Measurements from ENCODE around the gene FBXL19.
"Not testable (repeated sequence)": the region's sequence is repeated elsewhere in the genome, so short reads cannot be mapped to it uniquely, and the experiment has no call there.

FBXL19 gene

DNA sequence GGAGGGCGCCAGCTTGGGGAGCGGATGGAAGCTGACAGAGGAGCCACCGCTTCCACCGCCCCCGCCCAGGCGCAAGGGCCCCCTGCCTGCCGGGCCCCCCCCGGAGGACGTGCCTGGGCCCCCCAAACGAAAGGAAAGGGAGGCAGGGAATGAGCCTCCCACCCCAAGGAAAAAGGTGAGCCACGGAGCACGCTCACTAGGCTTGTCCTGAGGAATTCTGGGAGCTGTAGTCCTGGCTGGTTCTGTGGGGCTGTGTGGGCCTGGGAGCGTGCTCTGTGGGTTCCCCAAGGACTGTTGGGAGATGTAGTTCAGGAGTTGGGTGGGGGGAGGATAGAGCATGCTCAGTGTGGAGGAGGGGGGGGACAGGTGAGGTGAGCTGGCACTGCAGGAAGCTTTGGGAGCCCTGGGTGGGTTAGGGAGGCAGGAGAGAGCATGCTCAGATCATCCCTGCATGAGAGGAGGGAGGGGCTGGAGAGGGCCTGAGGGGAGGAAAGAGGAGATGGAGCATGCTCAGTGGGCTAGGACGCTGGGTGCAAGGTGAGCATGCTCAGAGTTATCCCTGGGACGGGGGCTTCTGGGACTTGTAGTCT, 4.5 kb downstream of the FBXL19 start:
- Histone ChIP-seq H4K20me1 (peaks cover 0 to 78% (median 52%) of the 10 kb centered on the region in 11 experiments; a peak in 18 of 22 replicates), H3K9me3 (replicated peaks in 1 of 11) (no peaks in the 10 kb centered on the region), H3K4me1 (peaks cover 28 to 38% (median 34%) of the 10 kb centered on the region in 10 experiments), H3K27me3 (no peaks in the 10 kb centered on the region), H3K27ac (peak overlapping the region in 8 of 11 experiments; percentile 85 to 96 (median 90); a peak in 16 of 22 replicates), H3K4me2 (peak overlapping the region in 9 of 11 experiments; percentile 92 to 98 (median 98); a peak in 17 of 22 replicates), H3K9ac (peak overlapping the region in 9 of 11 experiments; percentile 86 to 97 (median 92); a peak in 16 of 22 replicates), H3K36me3 (peaks cover 54 to 77% (median 68%) of the 10 kb centered on the region in 11 experiments), H3K4me3 (peak overlapping the region in 3 of 10 experiments; percentile 78 to 92 (median 84); a peak in 2 of 20 replicates)
- TF ChIP-seq Cebpa-rat (IDR thresholded peaks at IDR 0.05) = no peak

DNA sequence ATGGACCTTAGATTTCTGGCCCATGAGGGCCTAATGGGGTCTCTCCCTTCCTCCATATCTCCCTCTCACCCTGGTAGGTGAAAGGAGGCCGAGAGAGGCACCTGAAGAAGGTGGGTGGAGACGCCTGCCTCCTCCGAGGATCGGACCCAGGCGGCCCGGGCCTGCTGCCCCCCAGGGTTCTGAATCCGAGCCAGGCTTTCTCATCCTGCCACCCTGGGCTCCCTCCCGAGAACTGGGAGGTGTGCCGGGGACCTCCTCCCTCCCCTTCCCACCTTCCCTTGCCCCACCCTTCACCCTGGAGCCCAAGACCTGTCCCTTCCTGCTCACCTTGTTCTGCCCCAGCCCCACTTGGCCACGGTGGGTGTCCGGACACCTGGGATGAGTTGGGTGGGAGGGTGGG, 5.0 kb downstream of the FBXL19 start:
- peaks cover 0 to 78% (median 53%) of the 10 kb centered on the region in 11 experiments; a peak in 18 of 22 replicates for H4K20me1 ChIP-seq
- peaks cover 29 to 39% (median 36%) of the 10 kb centered on the region in 10 experiments for H3K4me1 ChIP-seq
- no peaks in the 10 kb centered on the region for H3K27me3 ChIP-seq
- H3K9ac ChIP-seq = peak overlapping the region in 1 of 11 experiments; percentile 97; a peak in 1 of 22 replicates
- H3K4me2 ChIP-seq = 0 out of 22 replicates have a peak overlapping the region, but pooled peaks of 1 of the 11 experiments have one; percentile 92
- no peaks in the 10 kb centered on the region for H3K9me3 ChIP-seq (replicated peaks in 1 of 11)
- no peak for TF ChIP-seq Cebpa-rat (IDR thresholded peaks at IDR 0.05)
- H3K27ac ChIP-seq = peak overlapping the region in 4 of 11 experiments; percentile 18 to 88 (median 65); a peak in 2 of 22 replicates
- peaks cover 59 to 82% (median 73%) of the 10 kb centered on the region in 11 experiments for H3K36me3 ChIP-seq
- H3K4me3 ChIP-seq = no peak overlapping the region

DNA sequence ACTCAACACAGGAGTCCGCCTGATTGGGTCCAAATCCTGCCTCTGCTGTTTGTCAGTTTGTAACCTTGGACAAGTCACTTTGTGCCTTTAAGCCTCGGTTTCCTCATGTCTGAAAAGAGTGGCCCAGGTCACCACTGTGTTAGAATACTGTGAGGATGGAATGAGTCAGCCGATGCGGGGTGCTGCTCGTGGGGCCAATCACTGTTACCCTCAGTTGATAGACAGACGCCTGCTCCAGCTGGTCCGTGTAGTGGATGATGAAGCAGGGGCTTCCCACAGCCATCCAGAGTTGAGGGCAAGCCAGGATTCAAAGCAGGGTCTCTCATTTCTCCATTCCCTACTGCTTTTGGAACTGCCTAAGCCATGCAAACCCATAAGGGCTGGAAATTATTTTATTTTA, 5.8 kb downstream of the FBXL19 start:
- H3K4me1 ChIP-seq = peaks cover 36 to 47% (median 42%) of the 10 kb centered on the region in 10 experiments
- no peaks in the 10 kb centered on the region for H3K9me3 ChIP-seq (replicated peaks in 1 of 11)
- H3K36me3 ChIP-seq = peaks cover 66 to 89% (median 80%) of the 10 kb centered on the region in 11 experiments
- peaks cover 0 to 78% (median 53%) of the 10 kb centered on the region in 11 experiments; a peak in 18 of 22 replicates for H4K20me1 ChIP-seq
- no peak overlapping the region for H3K4me3 ChIP-seq
- peak overlapping the region in 5 of 11 experiments; percentile 9 to 44 (median 26); a peak in 7 of 22 replicates for H3K9ac ChIP-seq
- H3K27ac ChIP-seq = peak overlapping the region in 3 of 11 experiments; percentile 13 to 33 (median 17); a peak in 2 of 22 replicates
- H3K27me3 ChIP-seq = no peaks in the 10 kb centered on the region
- TF ChIP-seq Cebpa-rat (IDR thresholded peaks at IDR 0.05) = no peak
- no peak overlapping the region for H3K4me2 ChIP-seq

DNA sequence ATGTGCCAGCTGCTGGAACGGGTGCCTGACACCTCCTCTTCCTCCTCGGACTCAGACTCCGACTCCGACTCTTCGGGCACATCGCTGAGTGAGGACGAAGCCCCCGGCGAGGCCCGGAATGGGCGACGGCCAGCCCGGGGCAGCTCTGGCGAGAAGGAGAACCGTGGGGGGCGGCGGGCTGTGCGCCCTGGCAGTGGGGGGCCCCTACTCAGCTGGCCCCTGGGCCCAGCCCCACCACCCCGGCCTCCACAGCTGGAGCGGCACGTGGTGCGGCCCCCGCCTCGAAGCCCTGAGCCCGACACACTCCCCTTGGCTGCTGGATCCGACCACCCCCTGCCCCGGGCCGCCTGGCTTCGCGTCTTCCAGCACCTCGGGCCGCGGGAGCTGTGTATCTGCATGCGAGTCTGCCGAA, 6.8 kb downstream of the FBXL19 start:
- no peak for TF ChIP-seq Cebpa-rat (IDR thresholded peaks at IDR 0.05)
- Histone ChIP-seq H3K4me2 (no peak overlapping the region), H3K4me3 (no peak overlapping the region), H3K9ac (peak overlapping the region in 4 of 11 experiments; percentile 2 to 33 (median 16); a peak in 2 of 22 replicates), H4K20me1 (peaks cover 0 to 78% (median 53%) of the 10 kb centered on the region in 11 experiments; a peak in 18 of 22 replicates), H3K9me3 (replicated peaks in 1 of 11) (no peaks in the 10 kb centered on the region), H3K4me1 (peaks cover 40 to 50% (median 45%) of the 10 kb centered on the region in 10 experiments), H3K27ac (peak overlapping the region in 1 of 11 experiments; percentile 33; a peak in 1 of 22 replicates), H3K36me3 (peaks cover 71 to 97% (median 87%) of the 10 kb centered on the region in 11 experiments), H3K27me3 (no peaks in the 10 kb centered on the region)

DNA sequence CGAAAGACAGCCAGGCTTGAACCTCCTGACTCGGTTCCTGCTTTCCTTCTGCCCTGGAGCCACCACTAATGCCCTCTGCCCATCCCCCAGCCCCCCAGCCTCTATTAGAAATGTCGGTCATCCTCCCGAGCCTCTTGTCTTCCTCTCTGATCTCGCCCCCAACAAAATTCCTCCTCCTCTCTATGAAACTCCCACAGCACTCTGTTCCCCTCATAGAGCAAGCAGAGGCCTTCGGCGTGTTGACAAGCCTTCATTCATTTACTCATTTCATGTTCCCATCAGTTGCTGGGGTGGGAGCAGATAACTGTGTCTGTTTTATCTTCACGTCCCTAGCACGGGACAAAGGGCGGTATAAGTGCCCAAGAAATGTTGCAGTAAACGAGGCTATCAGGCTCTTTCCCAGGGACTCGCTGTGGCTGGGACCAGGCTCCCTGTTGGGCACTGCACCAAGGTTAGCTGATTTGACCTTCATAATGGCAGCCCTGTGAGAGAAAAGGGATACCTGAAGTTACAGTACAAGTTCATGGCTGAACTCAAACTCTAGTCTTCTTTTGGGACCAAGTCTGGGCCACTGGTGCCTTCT, 7.8 kb downstream of the FBXL19 start:
- Histone ChIP-seq H4K20me1 (peaks cover 0 to 78% (median 53%) of the 10 kb centered on the region in 11 experiments; a peak in 16 of 22 replicates), H3K27me3 (no peaks in the 10 kb centered on the region), H3K4me1 (peaks cover 40 to 50% (median 45%) of the 10 kb centered on the region in 10 experiments), H3K4me3 (no peak overlapping the region), H3K4me2 (no peak overlapping the region), H3K9me3 (replicated peaks in 1 of 11) (no peaks in the 10 kb centered on the region), H3K27ac (0 out of 22 replicates have a peak overlapping the region, but pooled peaks of 1 of the 11 experiments have one; percentile 25), H3K9ac (peak overlapping the region in 4 of 11 experiments; percentile 2 to 23 (median 9); a peak in 2 of 22 replicates), H3K36me3 (peaks cover 75 to 97% (median 89%) of the 10 kb centered on the region in 11 experiments)
- no peak for TF ChIP-seq Cebpa-rat (IDR thresholded peaks at IDR 0.05)

DNA sequence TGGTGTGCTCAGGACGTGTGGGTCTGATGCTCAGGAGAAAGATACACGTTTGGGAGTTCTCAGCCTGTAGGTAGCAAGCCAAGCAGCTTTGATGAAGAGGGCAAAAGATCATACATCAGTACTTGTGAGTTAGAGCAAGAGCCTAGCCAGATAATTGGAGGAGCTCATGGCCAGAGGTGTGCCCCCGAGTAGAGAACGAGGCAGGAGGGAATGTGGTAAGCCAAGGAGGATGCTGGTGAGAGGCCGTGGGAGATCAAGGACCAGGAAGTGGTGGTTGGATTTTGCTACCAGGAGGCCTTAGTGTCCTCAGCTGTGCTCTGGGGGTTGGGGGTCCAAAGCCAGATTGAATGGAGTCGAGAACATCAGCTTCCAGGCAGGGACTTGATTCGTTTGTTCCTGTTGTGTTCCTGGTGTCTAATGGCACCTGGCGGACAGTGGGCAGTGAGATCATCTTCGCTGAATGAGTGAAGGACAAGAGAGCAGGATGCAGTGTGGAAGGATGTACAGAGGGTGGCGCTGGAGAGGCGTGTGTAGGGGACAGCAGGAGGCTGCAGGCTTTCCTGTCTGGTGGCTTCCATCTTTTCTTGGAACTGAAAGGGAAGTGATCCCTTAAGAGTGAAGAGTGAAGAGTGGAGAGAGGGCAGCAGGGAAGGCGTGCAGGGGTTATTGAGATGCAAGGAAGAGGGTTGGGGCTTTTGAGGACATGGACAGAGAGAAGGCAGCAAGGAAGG, 11.6 kb downstream of the FBXL19 start:
- Histone ChIP-seq H3K9ac (peak overlapping the region; percentile 9 to 65 (median 29); a peak in 17 of 22 replicates), H3K9me3 (replicated peaks in 1 of 11) (no peaks in the 10 kb centered on the region), H3K4me3 (no peak overlapping the region; a peak in 1 of 20 replicates), H3K27me3 (no peaks in the 10 kb centered on the region), H3K4me2 (peak overlapping the region; percentile 51 to 92 (median 74)), H3K4me1 (peaks cover 59 to 68% (median 65%) of the 10 kb centered on the region in 10 experiments), H3K27ac (peak overlapping the region in 10 of 11 experiments; percentile 34 to 62 (median 44); a peak in 19 of 22 replicates), H4K20me1 (peaks cover 0 to 63% (median 26%) of the 10 kb centered on the region in 11 experiments; a peak in 15 of 22 replicates), H3K36me3 (peaks cover 46 to 86% (median 67%) of the 10 kb centered on the region in 11 experiments)
- TF ChIP-seq Cebpa-rat (IDR thresholded peaks at IDR 0.05) = no peak

DNA sequence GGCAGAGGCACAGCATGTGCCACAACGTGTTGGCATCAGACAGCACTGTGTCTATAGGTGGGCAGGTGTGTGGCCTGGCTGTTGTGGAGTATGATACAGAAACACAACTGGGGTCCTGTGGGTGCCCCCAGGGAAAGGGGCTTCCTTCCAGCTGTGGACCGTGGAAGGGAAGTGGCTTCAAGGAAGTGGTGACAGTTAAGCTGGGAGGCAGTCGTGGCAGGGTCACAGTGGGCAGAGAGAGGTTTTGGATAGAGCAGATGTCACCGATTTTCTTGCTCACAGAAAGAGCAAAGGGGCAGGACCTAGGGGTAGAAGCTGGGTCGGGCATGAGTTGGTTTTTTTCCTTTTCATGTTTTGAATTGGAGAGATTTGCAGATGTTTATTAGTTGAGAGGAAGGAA, 14.3 kb downstream of the FBXL19 start:
- H3K27ac ChIP-seq = peak overlapping the region; percentile 42 to 91 (median 83); a peak in 21 of 22 replicates

DNA sequence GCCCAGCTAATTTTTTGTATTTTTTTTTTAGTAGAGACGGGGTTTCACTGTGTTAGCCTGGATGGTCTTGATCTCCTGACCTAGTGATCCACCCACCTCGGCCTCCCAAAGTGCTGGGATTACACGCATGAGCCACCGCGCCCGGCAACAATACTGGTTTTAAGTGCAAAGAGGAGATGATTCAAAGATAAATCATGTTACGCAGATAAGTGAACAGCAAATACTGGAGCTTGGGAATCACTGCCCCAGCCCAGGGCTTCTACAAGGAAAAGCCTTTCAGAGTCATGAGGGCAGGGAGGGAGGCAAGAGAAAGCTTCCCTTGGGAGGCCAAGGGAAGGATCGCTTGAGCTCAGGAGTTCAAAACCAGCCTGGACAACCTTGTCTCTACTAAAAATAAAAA, 16.2 kb downstream of the FBXL19 start:
- H3K9ac ChIP-seq = peak overlapping the region; percentile 5 to 81 (median 67); a peak in 16 of 22 replicates
- H3K27ac ChIP-seq = peak overlapping the region in 10 of 11 experiments; percentile 51 to 91 (median 84); a peak in 19 of 22 replicates
- H3K27me3 ChIP-seq; H3K9me3 ChIP-seq (replicated peaks in 1 of 11); H3K4me3 ChIP-seq: not testable (repeated sequence)
- peaks cover 0 to 55% (median 25%) of the 10 kb centered on the region in 11 experiments; a peak in 16 of 22 replicates for H4K20me1 ChIP-seq
- H3K36me3 ChIP-seq = peaks cover 36 to 86% (median 64%) of the 10 kb centered on the region in 11 experiments
- H3K4me1 ChIP-seq = peaks cover 76 to 84% (median 81%) of the 10 kb centered on the region in 10 experiments
- H3K4me2 ChIP-seq = peak overlapping the region; percentile 77 to 95 (median 87)

More for the DNA sequence above, 14.3 kb downstream of the FBXL19 start:
- H3K9me3 ChIP-seq (replicated peaks in 1 of 11) = no peaks in the 10 kb centered on the region
- no peak for TF ChIP-seq Cebpa-rat (IDR thresholded peaks at IDR 0.05)
- H3K27me3 ChIP-seq = no peaks in the 10 kb centered on the region
- peaks cover 32 to 86% (median 63%) of the 10 kb centered on the region in 11 experiments for H3K36me3 ChIP-seq
- H3K4me2 ChIP-seq = peak overlapping the region; percentile 77 to 95 (median 87)
- H4K20me1 ChIP-seq = peaks cover 0 to 48% (median 18%) of the 10 kb centered on the region in 11 experiments; a peak in 16 of 22 replicates
- H3K9ac ChIP-seq = peak overlapping the region; percentile 53 to 81 (median 72)
- H3K4me1 ChIP-seq = peaks cover 86 to 95% (median 92%) of the 10 kb centered on the region in 10 experiments
- H3K4me3 ChIP-seq = peak overlapping the region in 8 of 10 experiments; percentile 3 to 42 (median 30); a peak in 9 of 20 replicates
